Large intestine (tissue), 3 donors: ENCODE data around the gene LRRC10B. TPM values are rescaled to one million over a fixed set of nuclear protein-coding genes. Genes with fewer than 3 reads are reported as not detected.
A peak's percentile ranks its signal among the peaks of the same experiment; 100 is the strongest.

Source experiments
- DNase-seq, 2 donors: peaks; one replicate each; pipeline versions ENCODE4 v3.0.0 to v3.0.0-alpha.2; 2013
- H3K27ac ChIP-seq: one replicate; pipeline ENCODE4 v1.5.1; 2013; ENCODE audit warnings: low read length
- H3K27me3 ChIP-seq: 2 replicates; pipeline ENCODE4 v1.6.1; 2013; ENCODE audit warnings: low read length; ENCODE audit not compliant: control insufficient read depth, insufficient read depth
- H3K36me3 ChIP-seq: 2 replicates; pipeline ENCODE4 v1.6.1; 2013; ENCODE audit warnings: low read length; ENCODE audit not compliant: control insufficient read depth, insufficient read depth
- H3K4me1 ChIP-seq: one replicate; pipeline ENCODE4 v1.6.1; 2013; ENCODE audit warnings: low read length; ENCODE audit not compliant: control insufficient read depth, insufficient read depth
- H3K4me3 ChIP-seq: one replicate; pipeline ENCODE4 v1.5.1; 2013; ENCODE audit warnings: low read length
- H3K9me3 ChIP-seq: one replicate; pipeline ENCODE4 v1.6.1; 2013; ENCODE audit warnings: mild to moderate bottlenecking, low read depth, low read length, moderate library complexity; ENCODE audit not compliant: control insufficient read depth
- WGBS: methylation state at CpG from one replicate; pipeline ENCODE4 v1.1.5; 2013; ENCODE audit warnings: low lambda C conversion rate; ENCODE audit not compliant: insufficient coverage; 5-methylcytosine and 5-hydroxymethylcytosine counted together
- polyA plus RNA-seq: library from polyadenylated mRNA; unstranded; fragments of 120-200 nt; gene quantifications from one replicate; pipeline ENCODE4 v1.2.1, GENCODE V29; 2013

The LRRC10B gene
- polyA plus RNA-seq, 1 donor = 1.3 TPM

DNA sequence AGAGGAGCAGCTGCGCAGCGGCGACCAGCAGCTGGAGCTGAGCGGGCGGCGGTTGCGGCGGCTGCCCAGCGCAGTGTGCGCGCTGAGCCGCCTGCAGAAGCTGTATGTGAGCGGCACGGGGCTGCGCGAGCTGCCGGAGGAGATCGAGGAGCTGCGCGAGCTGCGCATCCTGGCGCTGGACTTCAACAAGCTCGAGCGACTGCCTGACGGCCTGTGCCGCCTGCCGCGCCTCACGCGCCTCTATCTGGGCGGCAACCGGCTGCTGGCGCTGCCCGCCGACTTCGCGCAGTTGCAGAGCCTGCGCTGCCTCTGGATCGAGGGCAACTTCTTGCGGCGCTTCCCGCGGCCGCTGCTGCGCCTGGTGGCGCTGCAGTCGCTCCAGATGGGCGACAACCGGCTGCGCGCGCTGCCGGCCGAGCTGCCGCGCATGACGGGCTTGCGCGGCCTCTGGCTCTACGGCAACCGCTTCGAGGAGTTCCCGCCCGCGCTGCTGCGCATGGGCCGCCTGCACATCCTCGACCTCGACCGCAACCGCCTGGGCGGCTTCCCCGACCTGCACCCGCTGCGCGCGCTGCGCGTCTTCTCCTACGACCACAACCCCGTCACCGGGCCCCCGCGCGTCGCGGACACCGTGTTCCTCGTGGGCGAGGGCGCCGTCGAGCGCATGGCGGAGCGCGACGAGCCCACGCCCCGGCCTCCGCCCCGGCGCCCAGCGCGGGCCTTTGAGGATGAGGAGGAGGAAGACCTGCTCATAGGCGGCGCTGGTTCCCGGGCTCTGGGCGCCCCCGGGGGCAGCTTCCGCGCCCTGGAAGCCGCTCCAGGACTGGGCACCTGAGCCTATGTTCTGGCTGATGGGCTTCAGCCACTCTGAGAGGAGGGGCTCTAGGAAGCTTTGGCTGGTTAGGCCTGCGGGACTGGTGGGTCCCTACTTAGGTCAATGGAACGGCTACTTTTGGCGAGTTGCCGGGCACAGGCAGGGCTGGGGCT, 787 bp downstream of the LRRC10B start:
- H3K27me3 ChIP-seq = peaks cover 30% of the 10 kb centered on the region
- WGBS = no CpG with 5 or more reads among the region's 117 CpGs
- no peaks in the 10 kb centered on the region for H3K36me3 ChIP-seq

DNA sequence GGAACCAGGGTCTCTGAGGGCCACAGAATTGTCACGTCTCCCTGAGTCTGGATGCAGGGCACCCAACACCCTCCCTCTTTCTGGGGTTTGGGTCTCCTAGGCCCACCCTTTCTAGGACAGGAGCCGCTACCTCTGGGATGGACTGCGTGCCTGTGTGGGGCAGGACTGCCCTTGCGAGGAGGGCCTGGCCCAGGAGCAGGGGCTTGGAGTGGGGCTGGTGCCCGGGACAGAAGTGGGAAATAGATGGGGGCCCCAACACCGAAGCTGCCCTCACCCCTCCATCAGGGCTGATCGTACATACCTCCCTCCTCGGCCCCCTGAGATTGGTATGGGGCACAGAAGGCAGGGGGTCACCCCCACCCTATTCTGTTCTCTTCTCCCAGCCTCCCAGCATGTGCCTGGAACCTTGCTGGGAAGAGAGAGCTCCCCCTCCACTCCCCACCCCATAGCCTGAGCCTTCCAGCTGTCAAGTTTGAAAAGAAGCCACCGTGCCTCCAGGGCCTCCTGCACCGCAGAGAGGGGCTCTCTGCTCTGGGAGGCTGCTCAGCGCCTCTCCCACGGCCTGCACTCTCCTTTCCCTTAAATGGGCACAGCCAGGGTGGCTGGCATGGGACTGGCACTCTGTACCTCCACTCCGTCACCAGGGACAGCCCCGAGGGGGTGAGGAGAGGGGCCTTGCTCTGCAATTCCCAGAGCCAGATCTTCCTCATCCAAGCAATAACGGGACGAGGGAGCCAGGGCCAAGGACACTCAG, 1.8 kb downstream of the LRRC10B start:
- H3K27ac ChIP-seq = peak overlapping the region; percentile 21
- H3K27me3 ChIP-seq = peaks cover 30% of the 10 kb centered on the region
- peaks cover 48% of the 10 kb centered on the region for H3K4me1 ChIP-seq

More for the DNA sequence above, 787 bp downstream of the LRRC10B start:
- Histone ChIP-seq H3K27ac (peak overlapping the region; percentile 21), H3K9me3 (no peaks in the 10 kb centered on the region), H3K4me3 (peak overlapping the region; percentile 16), H3K4me1 (peaks cover 48% of the 10 kb centered on the region)
- peak; percentile 89 to 90 for DNase-seq

DNA sequence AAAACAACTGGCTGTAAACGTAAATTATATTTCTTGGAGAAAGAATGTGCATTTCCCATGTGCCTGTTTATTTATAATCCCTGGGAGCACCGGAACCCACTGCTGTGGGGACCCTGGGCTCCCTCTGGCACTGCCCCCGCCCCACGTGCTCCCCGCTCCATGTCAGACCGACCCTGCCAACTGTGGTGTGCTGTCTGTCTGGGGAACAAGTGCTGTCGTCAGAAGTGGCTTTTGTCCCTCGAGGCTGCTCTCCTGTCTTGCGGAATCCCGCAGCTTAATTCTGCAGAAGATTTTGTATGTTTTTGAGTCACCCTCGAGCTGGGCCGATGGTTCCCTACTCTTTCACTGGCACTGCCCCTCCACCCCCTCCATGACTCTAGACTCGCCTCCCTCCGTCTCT, 2.4 kb downstream of the LRRC10B start:
- DNase-seq = no peak
- Histone ChIP-seq H3K4me1 (peaks cover 48% of the 10 kb centered on the region), H3K36me3 (no peaks in the 10 kb centered on the region), H3K27me3 (peaks cover 30% of the 10 kb centered on the region), H3K4me3 (no peak overlapping the region), H3K9me3 (no peaks in the 10 kb centered on the region), H3K27ac (no peak overlapping the region)
- 88% methylated on average over 4 of the region's 14 CpGs for WGBS

More for the DNA sequence above, 1.8 kb downstream of the LRRC10B start:
- Histone ChIP-seq H3K36me3 (no peaks in the 10 kb centered on the region), H3K4me3 (no peak overlapping the region), H3K9me3 (no peaks in the 10 kb centered on the region)
- no CpG with 5 or more reads among the region's 16 CpGs for WGBS
- no peak for DNase-seq

DNA sequence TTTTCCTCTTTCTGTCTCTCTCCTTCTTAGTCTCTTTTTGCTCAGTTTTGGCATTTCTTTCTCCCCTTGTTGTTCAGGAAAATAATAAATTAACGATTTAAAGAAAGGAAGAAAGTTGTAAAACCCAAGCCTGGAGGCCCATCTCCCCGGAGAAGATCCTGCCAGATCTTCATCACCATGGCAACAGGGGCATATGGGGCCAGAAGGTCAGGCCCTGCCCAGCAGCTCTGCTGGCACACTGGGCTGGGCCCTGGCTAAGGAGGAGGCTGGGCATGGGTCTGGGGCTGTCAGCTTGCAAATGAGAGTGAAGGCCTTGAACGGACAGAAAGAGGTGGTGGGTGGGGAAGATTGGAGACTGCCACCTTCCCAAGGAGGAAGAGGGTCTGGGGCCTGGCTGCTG, 2.8 kb downstream of the LRRC10B start:
- H3K4me3 ChIP-seq = no peak overlapping the region
- H3K27me3 ChIP-seq = peaks cover 27% of the 10 kb centered on the region
- H3K36me3 ChIP-seq = no peaks in the 10 kb centered on the region
- no peak for DNase-seq
- no peaks in the 10 kb centered on the region for H3K9me3 ChIP-seq
- no peak overlapping the region for H3K27ac ChIP-seq
- H3K4me1 ChIP-seq = peaks cover 50% of the 10 kb centered on the region
- WGBS = no CpG with 5 or more reads among the region's 3 CpGs

DNA sequence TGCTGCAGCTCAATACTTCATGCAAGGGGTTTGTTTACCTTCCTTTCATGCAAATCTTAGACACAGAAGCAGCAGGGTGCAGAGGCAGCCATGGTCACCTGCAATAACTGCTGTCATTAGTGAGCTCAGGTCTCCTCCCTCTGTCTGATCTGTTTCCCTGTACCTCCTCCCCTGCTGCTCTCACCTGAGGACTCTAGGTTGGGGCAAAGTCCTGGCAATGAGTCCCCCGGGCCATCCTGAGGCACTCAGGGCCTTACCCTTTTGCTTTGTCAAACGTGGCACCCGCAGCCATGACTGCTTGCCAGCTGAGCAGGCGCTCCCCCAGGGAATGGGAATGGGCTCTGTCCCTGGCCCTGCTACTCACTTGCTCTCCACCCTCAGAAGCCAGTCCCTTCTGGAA, 3.9 kb downstream of the LRRC10B start:
- no CpG with 5 or more reads among the region's 4 CpGs for WGBS
- H3K4me1 ChIP-seq = peaks cover 57% of the 10 kb centered on the region
- no peak overlapping the region for H3K4me3 ChIP-seq
- no peaks in the 10 kb centered on the region for H3K36me3 ChIP-seq
- no peaks in the 10 kb centered on the region for H3K9me3 ChIP-seq
- peak; percentile 84 to 90 for DNase-seq
- H3K27me3 ChIP-seq = peaks cover 21% of the 10 kb centered on the region
- H3K27ac ChIP-seq = peak overlapping the region; percentile 48

DNA sequence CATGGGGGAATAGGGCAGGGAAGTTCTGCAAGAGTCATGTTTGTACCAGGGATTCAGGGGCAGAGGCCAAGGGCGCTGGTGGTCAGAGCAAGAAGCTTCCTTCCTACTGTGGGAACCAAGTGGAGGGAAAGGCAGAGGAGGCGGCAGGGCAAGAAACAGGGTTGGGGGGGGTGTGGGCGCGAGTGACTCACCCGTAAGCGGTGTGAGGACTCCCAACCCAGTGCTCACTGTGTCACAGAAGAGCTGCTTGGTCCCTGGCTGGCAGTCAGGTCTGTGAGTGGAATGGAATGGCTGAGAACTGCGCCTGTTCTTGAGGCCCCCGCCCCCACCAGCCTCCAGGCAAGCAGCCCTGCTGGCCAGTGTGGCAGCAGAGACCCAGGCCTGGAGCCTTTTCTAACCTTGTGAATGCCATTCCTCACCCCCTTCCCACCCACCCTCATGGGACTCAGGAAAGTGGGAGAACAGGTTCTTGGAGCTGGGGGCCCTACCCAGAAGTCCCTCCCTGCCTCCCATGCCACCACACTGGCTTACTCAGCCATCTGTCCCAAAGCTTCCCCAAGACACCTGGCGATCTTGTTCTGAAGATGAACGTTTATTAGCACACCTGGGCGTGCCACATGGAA, 4.7 kb downstream of the LRRC10B start:
- Histone ChIP-seq H3K9me3 (no peaks in the 10 kb centered on the region), H3K4me1 (peaks cover 56% of the 10 kb centered on the region), H3K36me3 (no peaks in the 10 kb centered on the region), H3K27me3 (peaks cover 12% of the 10 kb centered on the region), H3K27ac (peak overlapping the region; percentile 48), H3K4me3 (no peak overlapping the region)
- WGBS = no CpG with 5 or more reads among the region's 11 CpGs
- DNase-seq = peak in 1 of 2 donors; percentile 69

DNA sequence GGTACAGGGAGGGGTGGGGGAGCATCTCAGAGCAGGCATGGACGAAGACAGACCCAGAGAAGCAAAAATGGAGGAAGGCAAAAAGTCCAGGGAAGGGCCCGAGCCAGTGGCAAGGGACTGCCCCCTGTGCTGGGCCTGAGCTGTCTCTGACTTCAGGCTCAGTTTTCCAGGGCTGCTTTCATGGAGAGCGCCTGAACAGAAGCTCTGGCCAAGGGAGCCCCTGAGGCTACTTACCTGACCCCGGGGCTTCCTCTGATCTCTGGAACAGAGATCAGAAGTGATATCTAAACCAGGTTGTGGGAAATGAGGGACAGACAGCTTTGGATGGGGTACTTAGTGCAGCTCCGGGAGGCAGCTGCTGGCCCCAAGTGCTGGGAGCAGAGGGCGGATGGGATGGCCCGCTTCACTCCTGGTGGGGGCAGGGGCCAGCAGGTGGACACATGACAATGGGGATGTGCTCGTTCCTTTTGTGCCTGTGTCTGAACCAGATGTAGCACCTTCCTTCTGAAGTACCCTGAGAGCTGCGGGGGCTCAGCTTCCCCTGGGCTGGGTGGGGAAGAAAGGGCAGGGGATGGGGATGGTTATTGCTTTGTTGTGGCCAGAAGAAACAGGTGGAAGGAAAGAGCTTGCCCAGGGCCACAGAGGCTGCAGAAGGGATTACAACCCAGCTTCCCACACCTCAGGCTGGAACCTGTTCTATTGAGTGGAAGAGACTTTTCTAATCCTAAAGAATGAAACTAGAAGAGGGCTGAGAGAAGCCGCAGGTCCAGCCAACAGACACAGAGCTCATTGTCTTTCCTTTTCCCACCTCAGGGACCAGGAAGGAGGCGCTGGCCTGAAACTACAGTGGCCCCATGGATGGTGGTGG, 5.7 kb downstream of the LRRC10B start:
- H3K27ac ChIP-seq = peak overlapping the region; percentile 29
- peaks cover 55% of the 10 kb centered on the region for H3K4me1 ChIP-seq
- H3K4me3 ChIP-seq = no peak overlapping the region
- H3K9me3 ChIP-seq = no peaks in the 10 kb centered on the region
- no peak for DNase-seq
- H3K36me3 ChIP-seq = no peaks in the 10 kb centered on the region
- no CpG with 5 or more reads among the region's 11 CpGs for WGBS
- H3K27me3 ChIP-seq = peaks cover 8% of the 10 kb centered on the region

DNA sequence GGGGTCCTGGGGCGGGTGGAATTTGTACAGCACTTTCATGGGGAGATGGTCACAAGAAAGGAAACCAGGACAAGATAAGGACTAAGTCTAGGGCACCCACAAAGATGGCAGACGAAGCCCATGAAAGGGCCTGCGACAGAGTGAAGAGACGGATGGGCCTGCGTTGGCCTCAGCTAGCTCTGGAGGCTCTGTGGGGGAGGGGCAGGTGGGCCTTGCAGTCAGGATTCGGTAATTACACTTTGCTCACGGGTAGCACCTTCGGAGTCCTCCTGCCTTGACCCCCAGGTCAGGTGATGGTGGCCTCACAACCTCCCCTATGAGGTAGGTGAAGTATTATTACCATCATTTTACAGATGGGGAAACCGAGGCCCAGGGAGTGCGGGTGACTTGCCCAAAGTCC, 7.1 kb downstream of the LRRC10B start:
- no CpG with 5 or more reads among the region's 10 CpGs for WGBS
- no peak for DNase-seq
- Histone ChIP-seq H3K4me3 (no peak overlapping the region), H3K27ac (no peak overlapping the region), H3K9me3 (no peaks in the 10 kb centered on the region), H3K4me1 (peaks cover 44% of the 10 kb centered on the region), H3K36me3 (no peaks in the 10 kb centered on the region), H3K27me3 (no peaks in the 10 kb centered on the region)

DNA sequence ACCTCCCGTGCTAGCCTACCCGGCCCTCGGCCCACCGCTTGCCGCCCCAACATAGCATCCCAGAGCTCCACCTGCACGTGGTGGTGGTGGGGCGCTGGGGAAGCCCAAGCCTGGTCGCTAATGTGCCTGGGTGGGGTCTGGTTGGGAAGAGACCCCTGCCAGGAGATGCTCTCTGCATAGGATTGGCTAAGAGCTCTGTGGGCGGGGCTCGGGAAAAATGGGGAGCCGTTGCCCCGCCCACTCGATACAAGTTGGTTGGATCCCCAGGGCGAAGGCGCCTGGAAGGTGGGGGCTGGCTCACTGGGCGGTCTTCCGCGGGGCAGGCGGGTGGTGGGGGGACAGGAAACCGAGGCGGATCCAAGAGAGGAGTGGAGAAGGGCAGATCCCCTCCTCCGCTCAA, 7.6 kb downstream of the LRRC10B start:
- WGBS = 40% methylated on average over 1 of the region's 22 CpGs
- Histone ChIP-seq H3K4me3 (no peak overlapping the region), H3K4me1 (peaks cover 39% of the 10 kb centered on the region), H3K27me3 (no peaks in the 10 kb centered on the region), H3K27ac (no peak overlapping the region), H3K36me3 (no peaks in the 10 kb centered on the region), H3K9me3 (no peaks in the 10 kb centered on the region)
- DNase-seq = no peak
